ENCODE results near the gene AQP7.
"Not testable (repeated sequence)": the region's sequence is repeated elsewhere in the genome, so short reads cannot be mapped to it uniquely, and the experiment has no call there.

Gene AQP7

DNA sequence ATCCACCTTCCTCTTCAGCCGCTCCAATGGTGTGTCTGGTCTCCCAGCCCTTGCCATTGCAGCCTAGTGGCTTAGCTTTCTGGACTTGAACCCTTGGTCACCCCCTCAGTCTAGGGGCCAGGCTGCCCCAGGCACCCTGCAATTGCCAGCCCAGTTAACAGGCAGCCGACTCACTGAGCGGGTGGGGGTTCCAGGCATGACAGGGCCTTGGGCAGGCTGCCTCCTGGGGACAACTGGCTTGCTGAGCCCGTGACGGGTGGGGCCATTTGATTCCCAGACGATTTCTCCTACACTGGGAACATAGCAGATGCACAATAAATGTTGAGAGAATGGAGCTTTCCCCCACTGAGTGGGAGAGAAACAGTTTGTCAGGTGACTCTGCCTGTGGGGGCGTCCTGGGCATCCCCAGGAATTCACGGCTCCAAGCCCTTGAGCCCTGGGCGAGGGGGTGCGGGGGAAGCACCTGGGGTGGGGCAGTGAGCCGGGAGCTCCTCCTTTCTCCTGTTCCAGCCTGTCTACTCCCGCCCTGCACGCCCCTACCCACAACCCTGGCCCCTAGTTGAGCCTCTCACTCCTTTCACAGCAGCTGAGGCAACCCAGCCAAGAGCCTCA is 12.6 kb upstream of the AQP7 start:
- POLR2A ChIA-PET (ENCODE audit: low non-redundant PET): no interaction called here
- CTCF ChIA-PET: interaction anchor here (0.7 to 2.0 kb wide), 4 partner anchors 11 to 259 kb away, joined by 3 to 11 read pairs (median 8); no protein-coding TSS in a partner anchor
- DNase-seq (ENCODE audit: low spot score): no peak
- TF ChIP-seq, protein P1, sequence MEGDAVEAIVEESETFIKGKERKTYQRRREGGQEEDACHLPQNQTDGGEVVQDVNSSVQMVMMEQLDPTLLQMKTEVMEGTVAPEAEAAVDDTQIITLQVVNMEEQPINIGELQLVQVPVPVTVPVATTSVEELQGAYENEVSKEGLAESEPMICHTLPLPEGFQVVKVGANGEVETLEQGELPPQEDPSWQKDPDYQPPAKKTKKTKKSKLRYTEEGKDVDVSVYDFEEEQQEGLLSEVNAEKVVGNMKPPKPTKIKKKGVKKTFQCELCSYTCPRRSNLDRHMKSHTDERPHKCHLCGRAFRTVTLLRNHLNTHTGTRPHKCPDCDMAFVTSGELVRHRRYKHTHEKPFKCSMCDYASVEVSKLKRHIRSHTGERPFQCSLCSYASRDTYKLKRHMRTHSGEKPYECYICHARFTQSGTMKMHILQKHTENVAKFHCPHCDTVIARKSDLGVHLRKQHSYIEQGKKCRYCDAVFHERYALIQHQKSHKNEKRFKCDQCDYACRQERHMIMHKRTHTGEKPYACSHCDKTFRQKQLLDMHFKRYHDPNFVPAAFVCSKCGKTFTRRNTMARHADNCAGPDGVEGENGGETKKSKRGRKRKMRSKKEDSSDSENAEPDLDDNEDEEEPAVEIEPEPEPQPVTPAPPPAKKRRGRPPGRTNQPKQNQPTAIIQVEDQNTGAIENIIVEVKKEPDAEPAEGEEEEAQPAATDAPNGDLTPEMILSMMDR (conservative IDR thresholded peaks at IDR 0.05; ENCODE audit: low read depth): no peak
- H3K27ac ChIP-seq: peak overlapping the region; percentile 70

DNA sequence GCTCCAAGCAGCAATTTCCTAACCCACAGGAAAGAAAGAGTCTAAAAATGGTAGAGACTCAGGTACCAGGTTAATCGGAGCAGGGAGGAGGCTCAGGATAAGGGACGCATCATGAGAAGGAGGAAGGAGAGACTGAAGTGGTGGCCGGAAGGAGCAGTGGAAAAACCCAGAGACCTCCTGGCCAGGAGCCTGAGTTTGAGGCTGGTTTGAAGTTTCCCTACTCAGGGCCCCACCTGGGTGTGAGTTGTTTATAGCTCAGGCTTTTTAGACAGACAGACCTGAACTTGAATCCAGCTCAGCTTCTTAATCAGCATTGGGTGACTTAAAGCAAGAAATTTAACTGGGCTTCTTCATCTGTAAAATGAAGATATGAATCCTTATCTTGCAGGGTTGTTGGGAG is 11.9 kb upstream of the AQP7 start:
- POLR2A ChIA-PET (ENCODE audit: low non-redundant PET): no interaction called here
- peak overlapping the region; percentile 70 for H3K27ac ChIP-seq
- no peak for DNase-seq (ENCODE audit: low spot score)
- TF ChIP-seq, protein P1 (conservative IDR thresholded peaks at IDR 0.05; ENCODE audit: low read depth): no peak
- CTCF ChIA-PET: interaction anchor here (1.6 to 2.0 kb wide), 3 partner anchors 10 to 52 kb away, joined by 4 to 11 read pairs (median 5); no protein-coding TSS in a partner anchor

DNA sequence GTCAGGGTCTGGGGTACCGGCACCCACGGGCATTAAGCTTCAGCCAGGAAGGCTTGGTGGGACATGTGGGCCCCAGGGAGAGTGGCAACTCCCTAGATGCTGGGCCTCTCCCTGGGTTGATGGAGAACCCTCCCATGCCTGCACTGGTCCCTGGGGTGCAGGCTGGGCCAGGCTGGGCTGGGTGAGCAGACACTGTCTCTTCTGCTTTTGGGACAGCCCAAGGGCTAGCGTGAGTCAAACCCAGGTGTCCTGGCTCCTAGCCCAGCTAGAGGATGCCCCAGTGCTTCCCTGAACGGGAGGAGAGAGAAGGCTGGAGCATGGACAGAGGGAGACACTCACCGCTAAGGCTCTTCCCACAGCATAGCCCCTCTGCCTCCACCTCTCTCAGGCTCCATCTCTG is 5.7 kb upstream of the AQP7 start:
- H3K27ac ChIP-seq: peak overlapping the region; percentile 63
- ChIA-PET CTCF (interaction anchor here (0.6 to 2.8 kb wide), 3 partner anchors 9 to 58 kb away, joined by 4 to 12 read pairs (median 6); no protein-coding TSS in a partner anchor), POLR2A (ENCODE audit: low non-redundant PET) (interaction anchor here (0.6 kb wide), 1 partner anchor 37 kb away, joined by 3 read pairs; no protein-coding TSS in a partner anchor)
- DNase-seq (ENCODE audit: low spot score): peak; percentile 58
- TF ChIP-seq, protein P1 (conservative IDR thresholded peaks at IDR 0.05; ENCODE audit: low read depth): no peak

DNA sequence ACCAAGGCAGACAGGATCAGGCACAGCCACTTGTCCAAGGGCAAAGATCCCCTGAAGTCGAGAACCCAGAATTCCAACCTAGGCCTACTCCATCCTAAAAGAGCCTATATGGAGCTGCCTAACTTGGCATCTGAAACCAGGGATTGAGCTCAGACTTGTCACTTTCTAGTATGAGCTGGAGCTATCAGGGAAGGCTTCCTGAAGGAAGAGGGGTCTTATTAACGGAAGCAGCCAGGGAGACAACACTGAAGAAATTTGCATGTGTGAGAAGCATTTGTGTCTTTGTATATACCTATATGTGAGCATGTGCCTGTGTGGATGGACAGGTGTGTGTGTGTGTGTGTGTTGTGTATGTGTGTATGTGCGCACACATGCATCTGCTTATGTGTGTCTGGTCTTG is 4.7 kb upstream of the AQP7 start:
- CTCF ChIA-PET: interaction anchor here (1.3 to 2.8 kb wide), 2 partner anchors 46 to 59 kb away, joined by 6 to 12 read pairs; no protein-coding TSS in a partner anchor
- H3K27ac ChIP-seq: peak overlapping the region; percentile 63; the same call in 1 of the 2 replicates
- TF ChIP-seq, protein P1 (conservative IDR thresholded peaks at IDR 0.05; ENCODE audit: low read depth): no peak
- no peak for DNase-seq (ENCODE audit: low spot score)
- POLR2A ChIA-PET (ENCODE audit: low non-redundant PET): no interaction called here

DNA sequence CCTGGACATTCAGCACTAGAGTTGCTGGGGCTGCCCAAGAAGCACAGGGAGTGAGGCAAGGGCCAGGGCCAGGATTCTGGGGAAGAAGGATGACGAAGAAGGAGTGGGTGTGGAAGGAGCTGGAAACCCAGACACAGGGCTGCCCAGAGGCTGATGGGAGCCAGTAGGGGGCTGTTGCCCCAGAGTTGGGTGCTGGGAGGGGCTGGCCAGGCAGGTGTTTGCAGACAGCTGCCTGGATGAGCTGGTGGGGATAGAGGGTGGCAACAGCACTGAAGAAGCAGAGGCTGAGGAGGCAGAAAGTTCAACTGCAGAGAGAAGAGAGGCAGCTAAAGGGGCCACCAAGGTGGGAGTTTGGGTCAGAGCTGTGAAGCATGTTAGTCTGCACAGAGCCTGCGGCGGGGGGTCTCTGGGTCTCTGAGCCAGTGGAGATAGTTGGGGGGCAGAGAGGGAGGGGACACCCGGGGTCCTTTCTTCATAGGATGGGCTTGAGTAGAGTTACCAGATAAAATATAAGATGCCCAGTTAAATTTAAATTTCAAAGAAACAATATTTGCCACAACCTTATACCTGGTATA is 2.5 kb upstream of the AQP7 start:
- DNase-seq (ENCODE audit: low spot score): no peak
- peak overlapping the region; percentile 33 for H3K27ac ChIP-seq
- ChIA-PET POLR2A (ENCODE audit: low non-redundant PET) (no interaction called here), CTCF (interaction anchor here (0.7 to 2.7 kb wide), 8 partner anchors 10 to 310 kb away, joined by 3 to 33 read pairs (median 7); partner anchors contain the start of gene AQP3)
- TF ChIP-seq, protein P1 (conservative IDR thresholded peaks at IDR 0.05; ENCODE audit: low read depth): no peak

DNA sequence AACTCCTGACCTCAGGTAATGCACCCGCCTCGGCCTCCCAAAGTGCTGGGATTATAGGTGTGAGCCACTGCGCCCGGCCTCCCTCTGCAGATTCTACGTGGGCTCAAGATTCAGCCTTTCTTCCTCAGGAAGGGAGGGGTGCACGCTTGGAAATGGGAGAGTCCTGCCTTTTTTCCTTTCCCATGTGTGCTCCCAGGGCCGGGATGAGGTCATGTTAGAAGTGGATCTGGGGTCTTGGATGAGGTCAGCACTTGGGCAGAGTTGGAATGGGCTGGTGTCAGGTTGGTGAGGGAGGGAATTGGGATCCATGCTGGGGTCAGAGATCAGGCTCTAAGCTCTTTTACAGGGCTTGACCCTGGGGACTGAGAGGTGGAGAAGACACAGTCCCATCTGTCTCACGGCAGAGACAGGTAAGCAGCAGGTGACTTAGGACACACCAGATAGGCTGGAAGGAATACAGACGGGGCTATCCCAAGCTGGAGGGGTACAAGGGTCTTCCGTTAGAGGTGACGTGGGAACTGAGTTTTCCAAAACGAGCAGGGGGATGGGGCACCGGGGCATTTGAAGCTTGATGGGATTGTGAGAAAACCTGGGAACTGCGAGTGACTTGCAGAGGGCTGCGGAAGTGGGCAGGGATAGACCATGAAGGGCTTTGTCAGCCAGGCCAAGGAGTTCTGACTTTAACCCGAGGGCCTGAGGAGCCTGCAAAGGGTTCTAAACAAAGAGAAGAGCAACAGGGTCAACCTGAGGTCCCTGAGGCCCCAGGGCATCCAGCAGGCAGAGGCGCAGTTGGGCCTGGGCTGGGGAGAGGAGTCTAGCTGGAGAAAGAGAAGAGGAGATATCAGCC is 1.8 kb upstream of the AQP7 start:
- peak overlapping the region; percentile 33 for H3K27ac ChIP-seq
- POLR2A ChIA-PET (ENCODE audit: low non-redundant PET): no interaction called here
- DNase-seq (ENCODE audit: low spot score): no peak
- TF ChIP-seq, protein P1 (conservative IDR thresholded peaks at IDR 0.05; ENCODE audit: low read depth): no peak
- CTCF ChIA-PET: interaction anchor here (0.6 to 2.7 kb wide), 14 partner anchors 11 to 318 kb away, joined by 3 to 33 read pairs (median 5); partner anchors contain the start of gene AQP3

DNA sequence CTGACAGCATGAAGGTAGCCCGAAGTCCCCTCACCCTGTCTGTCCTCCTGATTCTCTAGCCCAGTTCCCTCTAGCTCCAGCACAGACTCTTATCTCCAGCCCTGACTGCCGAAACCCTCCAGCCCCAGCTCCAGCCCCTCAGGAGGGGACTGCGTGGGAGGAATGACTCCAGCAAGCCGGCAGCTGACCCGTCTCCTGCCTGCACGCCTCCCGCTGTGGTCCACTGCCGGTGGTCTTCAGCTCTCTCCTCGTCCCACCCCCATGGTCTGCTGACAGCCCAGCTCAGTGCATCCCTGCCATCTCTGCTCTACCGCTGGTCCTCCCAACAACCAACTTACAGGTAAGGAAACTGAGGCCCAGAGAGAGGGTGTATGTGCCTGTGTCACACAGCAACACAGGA is 559 bp downstream of the AQP7 start:
- CTCF ChIA-PET; DNase-seq (ENCODE audit: low spot score); H3K27ac ChIP-seq; POLR2A ChIA-PET (ENCODE audit: low non-redundant PET): not testable (repeated sequence)

DNA sequence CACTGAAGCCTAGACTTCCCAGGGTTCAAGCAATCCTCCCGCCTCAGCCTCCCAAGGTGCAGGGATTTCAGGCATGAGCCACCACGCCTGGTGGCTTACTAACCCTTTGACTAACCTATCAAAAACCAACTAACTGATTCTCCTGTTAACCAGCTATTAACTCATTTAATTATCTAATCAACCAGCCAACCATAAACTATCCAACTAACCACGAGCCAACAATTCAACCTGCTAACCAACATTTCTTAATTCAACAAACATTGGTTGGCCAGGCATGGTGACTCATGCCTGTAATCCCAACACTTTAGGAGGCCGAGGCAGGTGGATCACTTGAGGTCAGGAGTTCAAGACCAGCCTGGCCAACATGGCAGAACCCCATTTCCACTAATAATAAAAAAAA is 3.3 kb downstream of the AQP7 start:
- CTCF ChIA-PET: interaction anchor here (1.3 kb wide), 1 partner anchor 24 kb away, joined by 5 read pairs; no protein-coding TSS in a partner anchor
- DNase-seq (ENCODE audit: low spot score); POLR2A ChIA-PET (ENCODE audit: low non-redundant PET); H3K27ac ChIP-seq: not testable (repeated sequence)

DNA sequence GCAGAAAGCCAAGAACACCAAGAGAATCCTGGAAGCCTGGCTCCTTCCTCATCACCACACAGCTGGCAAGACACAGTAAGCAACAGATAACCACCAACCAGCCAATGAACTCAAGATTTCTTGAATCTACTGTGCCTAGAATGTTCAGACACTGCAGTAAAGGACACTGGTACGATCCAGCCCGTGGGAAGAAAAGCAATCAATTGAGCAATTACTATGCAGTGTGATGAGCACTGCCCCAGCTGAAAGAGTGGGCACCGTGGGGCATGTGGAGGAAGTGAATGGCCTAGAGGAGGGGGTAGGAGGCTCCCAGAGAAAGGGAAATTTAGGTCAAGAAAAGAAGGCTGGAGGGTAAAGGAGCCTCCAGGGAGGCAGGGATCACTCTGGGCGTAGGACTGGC is 4.6 kb downstream of the AQP7 start:
- DNase-seq (ENCODE audit: low spot score); H3K27ac ChIP-seq; POLR2A ChIA-PET (ENCODE audit: low non-redundant PET): not testable (repeated sequence)
- CTCF ChIA-PET: interaction anchor here (1.3 kb wide), 1 partner anchor 23 kb away, joined by 5 read pairs; no protein-coding TSS in a partner anchor

Measured in RWPE1 (cell line).